Stimulated activated CD4-positive, alpha-beta T cell treated with anti-CD3 and anti-CD28 coated beads, Interleukin-1b, Interleukin-23, amount 100 ng/mL, for 24 hours (primary cell): ENCODE data around the gene PHF24.
"Not testable (repeated sequence)": the region's sequence is repeated elsewhere in the genome, so short reads cannot be mapped to it uniquely, and the experiment has no call there.

Source experiments
- DNase-seq, 4 experiments: peaks; one replicate each; pipeline ENCODE4 v3.0.0-alpha.2; 2020; ENCODE audit warnings: low read depth in 4 of 4, low spot score in 1 of 4

Gene PHF24

DNA sequence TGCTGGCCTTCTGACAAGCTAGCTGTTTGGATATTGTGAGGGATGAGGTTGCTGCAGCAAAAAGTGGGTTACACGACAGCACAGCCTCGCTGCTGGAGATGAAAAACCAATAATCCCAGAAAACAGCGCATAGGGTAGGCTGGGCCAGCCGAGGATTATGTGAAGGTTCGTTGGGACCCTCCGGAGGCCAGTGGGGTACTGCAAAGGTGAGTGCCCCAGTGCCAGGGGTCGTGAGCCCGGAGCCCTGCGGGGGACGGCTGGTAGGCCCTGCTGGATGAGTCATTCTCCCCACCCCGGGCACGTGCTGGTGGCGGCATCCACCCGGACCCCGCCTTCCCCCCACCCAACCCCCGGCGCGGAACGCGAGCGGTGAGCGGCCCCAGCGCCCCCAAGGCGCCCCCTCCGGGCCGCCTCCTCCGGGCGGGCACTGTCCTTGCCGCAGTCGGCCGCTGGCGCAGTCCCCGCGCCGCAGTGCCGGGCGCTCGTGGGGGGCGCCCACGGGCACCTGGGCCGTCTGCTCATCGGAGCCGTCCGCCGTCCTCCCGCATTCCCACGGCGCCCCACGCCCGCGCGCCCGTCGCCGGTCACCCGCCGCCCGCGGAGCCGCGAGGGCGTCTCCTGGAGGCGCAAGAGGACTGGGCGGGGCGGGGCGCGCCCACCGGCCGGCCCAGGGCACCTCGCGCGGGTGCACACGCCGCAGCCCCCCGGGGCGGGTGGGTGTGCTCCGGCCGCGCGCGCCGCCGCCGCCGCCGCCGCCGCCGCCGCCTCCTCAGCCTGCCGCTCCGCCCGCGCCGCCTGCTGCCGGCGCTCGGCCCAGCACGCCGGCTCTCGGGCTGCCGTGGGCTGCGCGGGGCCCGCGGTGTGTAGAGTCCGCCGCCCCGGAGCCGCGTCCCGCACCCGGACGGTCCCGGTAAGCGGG lies at the start of gene PHF24:
Gene PHF24, plus strand, starts transcription at position 794 of the 919 bp plus-strand sequence. CDS start 13,014 bp downstream, outside the sequence.
- DNase-seq = peak in 1 of 4 experiments; percentile 13

DNA sequence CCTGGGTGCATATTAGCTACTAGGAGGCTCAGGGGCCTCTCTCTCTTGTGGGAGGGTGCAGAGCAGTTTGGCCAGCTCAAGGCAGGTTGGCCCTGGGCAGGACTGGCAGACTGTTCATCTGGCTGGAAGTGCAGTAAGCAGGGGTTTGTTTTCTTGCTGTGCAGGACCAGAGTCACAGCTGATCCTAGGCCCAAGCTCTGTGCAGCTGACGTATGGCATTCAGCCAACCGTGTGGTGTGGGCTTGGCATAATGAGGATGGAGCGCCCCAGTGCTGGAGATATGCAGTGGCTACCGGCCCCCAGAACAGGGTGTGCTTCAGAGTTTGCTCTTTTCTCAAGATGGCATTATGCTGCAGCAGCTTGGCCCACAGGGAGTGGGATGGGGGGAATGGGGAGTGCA lies 31.0 kb upstream of the PHF24 start:
- no peak for DNase-seq

DNA sequence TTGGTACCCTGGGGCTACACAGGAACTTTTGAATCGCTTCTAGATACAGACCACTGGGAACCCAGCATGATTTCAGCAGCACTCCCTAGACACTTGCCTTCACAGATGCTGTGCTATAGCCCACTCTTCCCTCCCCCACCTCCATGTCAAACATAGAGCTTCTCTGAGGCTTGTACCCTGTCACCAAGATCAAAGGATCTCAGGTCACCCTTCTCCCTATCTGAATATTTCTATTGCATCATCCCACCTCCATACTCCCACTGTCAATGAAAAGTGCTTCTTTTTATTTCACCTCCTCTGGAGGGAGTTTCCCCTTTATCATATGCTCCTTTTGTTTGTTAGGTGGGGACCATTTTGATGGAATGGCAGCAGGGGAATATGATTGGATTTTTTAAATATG lies 29.2 kb upstream of the PHF24 start:
- DNase-seq = no peak

- peak in 3 of 4 experiments; percentile 3 to 13 (median 4) for DNase-seq
These were observed 28.5 kb upstream of the PHF24 start for GRCh38 chr9:34929506-34930102.

DNA sequence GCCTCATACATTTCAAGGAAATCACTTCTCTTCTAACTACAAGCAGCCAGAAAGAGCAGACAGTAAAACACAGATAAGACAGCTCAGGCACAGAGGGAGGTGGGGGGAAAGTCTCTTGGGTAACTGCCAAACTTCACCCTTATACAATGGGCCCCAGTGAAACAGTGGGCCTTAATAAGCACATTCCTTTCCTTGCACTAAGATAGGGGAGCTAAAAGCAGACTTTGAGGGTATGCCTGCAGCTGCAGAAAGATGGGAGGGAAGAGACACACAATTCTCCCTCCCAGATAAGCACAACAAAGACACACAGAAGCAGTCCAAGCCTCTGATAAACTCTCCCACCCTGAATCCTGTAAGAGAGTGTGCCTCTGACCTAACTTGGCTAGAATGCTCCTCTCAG lies 18.1 kb upstream of the PHF24 start:
- not testable (repeated sequence) for DNase-seq

DNA sequence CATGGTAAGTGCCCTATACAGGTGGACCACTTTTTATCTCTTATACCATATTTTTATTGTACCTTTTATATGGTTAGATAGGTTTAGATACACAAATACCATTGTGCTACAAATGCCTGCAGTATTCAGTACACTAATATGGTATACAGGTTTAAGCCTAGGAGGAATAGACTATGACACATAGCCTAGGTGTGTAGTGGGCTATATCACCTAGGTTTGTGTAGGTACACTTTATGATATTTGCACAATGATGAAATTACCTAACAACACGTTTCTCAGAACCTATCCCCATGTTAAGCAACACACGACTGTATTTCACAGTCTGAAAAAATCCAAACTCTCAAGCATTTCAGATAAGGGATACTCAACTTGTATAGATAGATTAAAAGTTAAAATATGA lies 9.6 kb upstream of the PHF24 start:
- DNase-seq = no peak

DNA sequence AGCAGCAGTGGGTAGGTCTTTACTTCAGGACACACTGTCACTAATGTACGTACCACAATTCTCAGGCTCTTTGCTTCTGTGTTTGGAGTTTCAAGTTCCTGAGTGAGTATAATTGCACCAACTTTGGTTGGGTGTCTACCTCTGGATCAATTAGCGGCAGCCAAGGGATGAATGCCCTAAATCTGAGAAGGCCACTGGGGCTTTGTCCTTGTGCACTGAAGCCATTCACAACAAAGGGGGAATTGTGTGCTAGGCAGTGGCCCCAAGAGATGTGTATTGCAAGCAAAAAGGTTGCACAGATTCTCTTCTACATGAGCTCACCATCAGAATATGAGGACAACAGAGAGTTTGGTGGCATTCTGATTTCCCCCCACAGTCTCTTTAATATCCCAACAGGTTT lies 3.9 kb upstream of the PHF24 start:
- no peak for DNase-seq

DNA sequence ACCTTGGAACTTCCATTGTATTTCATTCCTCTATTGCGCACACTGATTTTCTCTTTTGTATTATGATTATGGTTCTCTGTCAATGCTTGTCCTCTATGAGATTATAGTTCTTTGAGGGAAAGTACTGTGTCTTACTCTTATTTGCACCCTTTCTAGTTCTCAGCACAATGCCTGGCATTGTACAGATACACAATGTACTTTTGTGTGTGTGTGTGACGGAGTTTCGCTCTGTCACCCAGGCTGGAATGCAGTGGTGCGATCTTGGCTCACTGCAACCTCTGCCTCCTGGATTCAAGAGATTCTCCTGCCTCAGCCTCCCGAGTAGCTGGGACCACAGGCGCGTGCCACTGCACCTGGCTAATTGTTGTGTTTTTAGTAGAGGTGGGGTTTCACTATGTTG lies 2.0 kb upstream of the PHF24 start:
- DNase-seq = not testable (repeated sequence)

DNA sequence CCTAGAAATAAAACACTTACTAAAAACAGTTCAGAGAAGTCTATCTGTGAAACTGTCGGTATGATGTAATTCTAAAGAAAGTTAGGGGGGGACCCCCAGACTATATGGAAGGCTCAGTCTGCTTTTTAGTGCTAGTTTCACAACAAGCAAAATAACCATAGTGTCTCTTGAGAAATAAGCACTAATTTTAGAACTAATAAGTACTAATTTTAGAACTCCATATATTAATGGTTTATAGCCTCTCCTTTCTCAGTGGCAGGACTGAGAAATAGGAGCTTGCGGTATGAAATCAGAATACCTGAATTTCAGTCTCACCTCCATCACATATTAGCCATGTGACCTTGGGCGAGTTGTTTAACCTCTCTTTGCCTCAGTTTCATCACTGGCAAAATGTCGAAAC lies 1.4 kb upstream of the PHF24 start:
- DNase-seq = no peak

GRCh38 chr9:34958411-34958982 lies 412 bp downstream of the PHF24 start:
- no peak for DNase-seq

DNA sequence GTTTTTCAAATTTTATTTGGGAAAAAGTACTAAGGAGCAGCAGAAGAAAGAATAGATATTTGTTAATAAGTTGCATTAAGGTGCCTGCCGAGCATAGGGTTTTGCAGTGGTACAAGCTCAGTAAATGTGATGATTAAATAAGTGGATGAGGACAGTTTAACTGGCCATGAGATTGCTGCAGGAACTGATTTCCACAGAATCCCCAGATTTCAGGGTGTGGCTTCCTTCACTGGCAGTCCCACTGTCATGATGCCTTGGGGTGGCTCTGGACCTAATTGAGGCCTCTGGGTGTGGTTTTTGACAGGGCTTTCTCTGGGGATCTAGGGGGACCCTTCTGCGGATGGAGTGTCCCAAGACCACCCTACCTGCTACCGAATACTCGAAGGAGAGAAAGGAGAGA lies 1.4 kb downstream of the PHF24 start:
- DNase-seq = no peak

DNA sequence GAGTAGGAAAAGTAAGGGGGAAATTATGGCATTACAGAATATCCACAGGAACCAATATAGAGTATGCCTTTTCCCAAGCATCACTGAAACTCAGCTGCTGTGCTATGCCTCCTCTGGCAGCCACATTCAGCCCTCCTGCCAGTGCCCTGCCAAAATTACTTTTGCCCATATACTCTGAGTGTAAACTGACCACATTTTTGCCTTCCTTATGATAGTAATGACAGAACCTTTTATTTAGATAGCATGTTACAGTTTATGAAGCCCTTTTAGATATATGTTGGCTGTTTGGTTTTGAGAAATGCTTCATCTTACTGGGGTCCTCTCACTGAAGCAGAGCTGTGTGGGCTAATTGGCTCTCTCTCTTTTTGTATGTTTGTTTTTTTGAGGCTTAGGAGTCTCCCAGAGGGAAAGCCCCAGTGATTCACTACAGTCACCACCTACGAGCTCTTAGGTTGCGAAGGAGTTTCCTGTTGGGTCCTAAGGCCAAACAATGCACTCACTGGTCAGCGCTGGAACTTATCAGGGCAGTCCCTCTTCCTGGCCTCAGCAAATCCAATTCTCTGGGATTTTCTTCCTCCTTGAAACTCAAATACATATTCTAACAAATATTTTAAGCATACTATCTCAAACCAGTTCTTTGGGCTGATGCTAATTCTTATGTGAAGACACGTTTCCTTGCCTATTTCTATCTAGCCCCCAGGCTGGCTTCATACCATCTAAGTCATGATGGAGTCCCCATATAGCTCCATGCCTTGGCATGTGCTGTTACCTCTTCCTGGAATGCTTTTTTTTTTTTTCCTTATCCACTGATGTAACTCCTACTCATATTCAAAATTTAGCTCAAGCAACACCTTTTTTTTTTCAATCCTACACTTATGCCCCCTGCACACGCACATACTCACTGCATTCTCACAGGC lies 3.7 kb downstream of the PHF24 start:
- DNase-seq = no peak

GRCh38 chr9:34962546-34962945 lies 4.5 kb downstream of the PHF24 start:
- no peak for DNase-seq

GRCh38 chr9:34963552-34963951 lies 5.5 kb downstream of the PHF24 start:
- DNase-seq = no peak

GRCh38 chr9:34964458-34964857 lies 6.4 kb downstream of the PHF24 start:
- DNase-seq = no peak

DNA sequence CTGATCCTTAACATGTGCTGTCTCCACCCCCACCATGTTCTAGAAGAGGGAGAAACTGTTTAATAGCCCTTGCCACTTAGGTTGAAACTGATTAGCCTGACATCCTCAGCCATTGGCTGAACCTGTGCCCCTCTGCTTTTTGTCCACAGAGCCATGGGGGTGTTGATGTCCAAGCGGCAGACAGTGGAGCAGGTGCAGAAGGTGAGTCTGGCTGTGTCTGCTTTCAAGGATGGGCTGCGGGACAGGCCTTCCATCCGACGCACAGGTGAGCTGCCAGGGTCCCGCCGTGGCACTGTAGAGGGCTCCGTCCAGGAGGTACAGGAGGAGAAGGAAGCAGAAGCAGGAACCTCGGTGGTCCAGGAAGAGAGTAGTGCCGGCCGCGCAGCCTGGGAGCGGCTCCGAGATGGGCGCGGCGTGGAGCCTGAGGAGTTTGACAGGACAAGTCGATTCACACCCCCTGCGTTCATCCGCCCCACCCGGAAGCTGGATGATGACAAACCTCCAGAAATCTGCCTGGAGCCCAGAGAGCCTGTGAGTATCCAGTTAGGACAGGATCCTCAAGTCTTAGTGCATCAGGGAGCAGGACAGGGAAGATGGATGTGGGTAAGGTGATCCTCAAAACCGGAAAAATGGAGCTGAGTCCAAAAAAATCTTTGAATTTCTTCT lies 13.2 kb downstream of the PHF24 start:
- no peak for DNase-seq

- no peak for DNase-seq
These were observed 16.6 kb downstream of the PHF24 start for GRCh38 chr9:34974664-34975063.

- no peak for DNase-seq
These were observed 18.4 kb downstream of the PHF24 start for GRCh38 chr9:34976441-34976840.

DNA sequence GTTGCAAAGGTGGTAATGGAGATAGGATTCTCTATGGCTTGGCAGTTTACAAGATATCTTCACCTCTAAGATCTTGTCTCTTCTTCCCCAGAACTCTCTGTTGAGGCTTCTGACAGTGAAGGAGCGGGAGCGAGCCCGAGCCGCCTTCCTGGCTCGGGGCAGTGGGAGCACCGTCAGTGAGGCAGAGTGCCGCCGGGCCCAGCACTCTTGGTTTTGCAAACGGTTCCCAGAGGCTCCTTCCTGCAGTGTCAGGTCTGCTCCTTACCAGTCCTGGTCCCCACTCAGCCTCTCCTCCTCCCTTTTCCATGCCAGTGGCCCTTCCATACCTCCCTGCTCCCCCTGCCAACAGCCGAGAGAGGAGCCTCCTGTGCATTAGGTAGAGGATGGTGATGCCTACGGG lies 18.9 kb downstream of the PHF24 start:
- DNase-seq = no peak

- no peak for DNase-seq
These were observed 22.2 kb downstream of the PHF24 start for GRCh38 chr9:34980181-34980761.
